ENCODE measurements around the gene ULK4. TPM values are rescaled to one million over a fixed set of nuclear protein-coding genes. Genes with fewer than 3 reads are reported as not detected.

Gene ULK4
- polyA plus RNA-seq, 1 donor from 2014 or later: 7.2 TPM

DNA sequence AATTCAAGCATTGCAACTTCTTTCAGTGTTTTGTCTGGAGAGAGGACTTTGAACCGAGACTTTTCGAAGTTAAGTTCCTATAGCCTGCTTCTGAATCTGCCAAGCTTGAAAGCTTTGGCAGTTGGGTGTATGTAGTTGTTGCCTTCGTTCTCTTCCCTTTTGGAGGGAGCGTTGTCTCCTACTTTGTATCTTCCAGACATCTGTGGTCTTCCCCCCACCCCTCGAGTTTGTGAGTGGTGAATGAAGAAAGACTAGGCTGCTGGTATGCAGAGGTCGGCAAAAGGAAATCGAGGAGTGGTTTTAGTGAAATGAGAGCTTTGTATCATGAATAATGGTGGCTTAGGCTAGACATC lies 761.3 kb downstream of the ULK4 start:
- Histone ChIP-seq H3K9me2 (ENCODE audit: insufficient read depth, low read length) (no peaks in the 10 kb centered on the region), H3K79me2 (replicated peaks; ENCODE audit: insufficient read depth, low read length) (peaks cover 57% of the 10 kb centered on the region), H3K27ac (ENCODE audit: low read length) (peak overlapping the region; percentile 28), H3K9me3 (ENCODE audit: low read length) (no peaks in the 10 kb centered on the region), H4K20me1 (ENCODE audit: insufficient read depth) (peaks cover 7% of the 10 kb centered on the region), H3K27me3 (ENCODE audit: insufficient read depth, low read depth, low read length) (no peaks in the 10 kb centered on the region), H3K9ac (ENCODE audit: low read length) (peak overlapping the region; percentile 96), H3K4me3 (ENCODE audit: low read length) (peak overlapping the region; percentile 79), H3K36me3 (ENCODE audit: insufficient read depth, low read length) (no peaks in the 10 kb centered on the region), H2AFZ (ENCODE audit: low read depth, low read length) (no peak overlapping the region), H3F3A (ENCODE audit: insufficient read depth, low read length, poor library complexity, severe bottlenecking) (peaks cover 5% of the 10 kb centered on the region), H3K4me2 (ENCODE audit: low read length) (peak overlapping the region; percentile 60)
- TF ChIP-seq CTCF (IDR thresholded peaks at IDR 0.05; ENCODE audit: poor library complexity, severe bottlenecking) (no peak), SMC3 (conservative IDR thresholded peaks at IDR 0.05; ENCODE audit: poor library complexity) (no peak), TAF1 (IDR thresholded peaks at IDR 0.05; ENCODE audit: low read depth) (no peak), MXI1 (conservative IDR thresholded peaks at IDR 0.05; ENCODE audit: poor library complexity, severe bottlenecking) (no peak), REST (IDR thresholded peaks at IDR 0.05; ENCODE audit: borderline replicate concordance) (no peak), EZH2 (IDR thresholded peaks at IDR 0.05; ENCODE audit: borderline replicate concordance, insufficient read depth, low read length, poor library complexity, severe bottlenecking) (no peak)

GRCh38 chr3:41199866-41200668 lies 761.8 kb downstream of the ULK4 start:
- Histone ChIP-seq H3K27me3 (ENCODE audit: insufficient read depth, low read depth, low read length) (no peaks in the 10 kb centered on the region), H3K4me3 (ENCODE audit: low read length) (peak overlapping the region; percentile 79), H3K27ac (ENCODE audit: low read length) (peak overlapping the region; percentile 92), H3K79me2 (replicated peaks; ENCODE audit: insufficient read depth, low read length) (peaks cover 52% of the 10 kb centered on the region), H3K9ac (ENCODE audit: low read length) (peak overlapping the region; percentile 96), H2AFZ (ENCODE audit: low read depth, low read length) (no peak overlapping the region), H3F3A (ENCODE audit: insufficient read depth, low read length, poor library complexity, severe bottlenecking) (peaks cover 5% of the 10 kb centered on the region), H3K9me3 (ENCODE audit: low read length) (no peaks in the 10 kb centered on the region), H3K36me3 (ENCODE audit: insufficient read depth, low read length) (no peaks in the 10 kb centered on the region), H3K9me2 (ENCODE audit: insufficient read depth, low read length) (no peaks in the 10 kb centered on the region), H4K20me1 (ENCODE audit: insufficient read depth) (peaks cover 7% of the 10 kb centered on the region), H3K4me2 (ENCODE audit: low read length) (peak overlapping the region; percentile 60)
- TF ChIP-seq CTCF (IDR thresholded peaks at IDR 0.05; ENCODE audit: poor library complexity, severe bottlenecking) (no peak), POLR2AphosphoS5 (IDR thresholded peaks at IDR 0.05) (no peak), RAD21 (conservative IDR thresholded peaks at IDR 0.05) (no peak), MXI1 (conservative IDR thresholded peaks at IDR 0.05; ENCODE audit: poor library complexity, severe bottlenecking) (no peak), TAF1 (IDR thresholded peaks at IDR 0.05; ENCODE audit: low read depth) (no peak), EZH2 (IDR thresholded peaks at IDR 0.05; ENCODE audit: borderline replicate concordance, insufficient read depth, low read length, poor library complexity, severe bottlenecking) (no peak), REST (IDR thresholded peaks at IDR 0.05; ENCODE audit: borderline replicate concordance) (no peak), SMC3 (conservative IDR thresholded peaks at IDR 0.05; ENCODE audit: poor library complexity) (no peak), EP300 (conservative IDR thresholded peaks at IDR 0.05; ENCODE audit: poor library complexity, severe bottlenecking) (no peak)

All from neural cell (in vitro differentiated cells).